ENCODE measurements around the gene GPR75. TPM values are rescaled to one million over a fixed set of nuclear protein-coding genes. Genes with fewer than 3 reads are reported as not detected.
"Not testable (repeated sequence)": the region's sequence is repeated elsewhere in the genome, so short reads cannot be mapped to it uniquely, and the experiment has no call there.

GPR75 gene
- total RNA-seq, 1 donor from 2014 or later = 1.1 TPM

- TF ChIP-seq CTCF (IDR thresholded peaks at IDR 0.05) = no peak
- no peak overlapping the region for H3K27ac Mint-ChIP-seq (ENCODE audit: unreplicated experiment)
- no peaks in the 10 kb centered on the region for H3K9me3 Mint-ChIP-seq (ENCODE audit: low read depth)
- peaks cover 10% of the 10 kb centered on the region for H3K4me1 Mint-ChIP-seq (ENCODE audit: low read depth)
- no peaks in the 10 kb centered on the region for H3K27me3 Mint-ChIP-seq (ENCODE audit: low read depth)
- H3K4me3 Mint-ChIP-seq (ENCODE audit: unreplicated experiment) = no peak overlapping the region
- H3K36me3 Mint-ChIP-seq (ENCODE audit: low read depth) = no peaks in the 10 kb centered on the region
- DNase-seq (ENCODE audit: low spot score) = no peak
Measured at GRCh38 chr2:53827398-53828175, 32.2 kb downstream of the GPR75 start.

GRCh38 chr2:53826587-53827397, 33.0 kb downstream of the GPR75 start:
- H3K27me3 Mint-ChIP-seq (ENCODE audit: low read depth) = no peaks in the 10 kb centered on the region
- peaks cover 10% of the 10 kb centered on the region for H3K4me1 Mint-ChIP-seq (ENCODE audit: low read depth)
- DNase-seq (ENCODE audit: low spot score) = no peak
- no peaks in the 10 kb centered on the region for H3K36me3 Mint-ChIP-seq (ENCODE audit: low read depth)
- TF ChIP-seq CTCF (IDR thresholded peaks at IDR 0.05) = no peak
- no peak overlapping the region for H3K4me3 Mint-ChIP-seq (ENCODE audit: unreplicated experiment)
- no peaks in the 10 kb centered on the region for H3K9me3 Mint-ChIP-seq (ENCODE audit: low read depth)
- no peak overlapping the region for H3K27ac Mint-ChIP-seq (ENCODE audit: unreplicated experiment)

GRCh38 chr2:53826030-53826410, 33.7 kb downstream of the GPR75 start:
- no peak for DNase-seq (ENCODE audit: low spot score)
- Mint-ChIP-seq H3K27ac (ENCODE audit: unreplicated experiment) (no peak overlapping the region), H3K36me3 (ENCODE audit: low read depth) (no peaks in the 10 kb centered on the region), H3K27me3 (ENCODE audit: low read depth) (no peaks in the 10 kb centered on the region), H3K4me1 (ENCODE audit: low read depth) (peaks cover 10% of the 10 kb centered on the region), H3K4me3 (ENCODE audit: unreplicated experiment) (no peak overlapping the region), H3K9me3 (ENCODE audit: low read depth) (no peaks in the 10 kb centered on the region)
- no peak for TF ChIP-seq CTCF (IDR thresholded peaks at IDR 0.05)

- not testable (repeated sequence) for H3K27ac Mint-ChIP-seq (ENCODE audit: unreplicated experiment); H3K9me3 Mint-ChIP-seq (ENCODE audit: low read depth); H3K36me3 Mint-ChIP-seq (ENCODE audit: low read depth); H3K27me3 Mint-ChIP-seq (ENCODE audit: low read depth); H3K4me3 Mint-ChIP-seq (ENCODE audit: unreplicated experiment); DNase-seq (ENCODE audit: low spot score)
- peak; percentile 53 for TF ChIP-seq CTCF (IDR thresholded peaks at IDR 0.05)
- H3K4me1 Mint-ChIP-seq (ENCODE audit: low read depth) = peaks cover 10% of the 10 kb centered on the region
Measured at GRCh38 chr2:53823639-53824038, 36.1 kb downstream of the GPR75 start.

GRCh38 chr2:53821810-53822209, 38.0 kb downstream of the GPR75 start:
- Mint-ChIP-seq H3K27me3 (ENCODE audit: low read depth) (no peaks in the 10 kb centered on the region), H3K4me1 (ENCODE audit: low read depth) (peaks cover 7% of the 10 kb centered on the region), H3K4me3 (ENCODE audit: unreplicated experiment) (no peak overlapping the region), H3K36me3 (ENCODE audit: low read depth) (peaks cover 10% of the 10 kb centered on the region), H3K27ac (ENCODE audit: unreplicated experiment) (no peak overlapping the region), H3K9me3 (ENCODE audit: low read depth) (no peaks in the 10 kb centered on the region)
- TF ChIP-seq CTCF (IDR thresholded peaks at IDR 0.05) = no peak
- DNase-seq (ENCODE audit: low spot score) = no peak

Data from chondrocyte (in vitro differentiated cells).